ENCODE results near the gene LIMD2. TPM values are rescaled to one million over a fixed set of nuclear protein-coding genes. Genes with fewer than 3 reads are reported as not detected.

The LIMD2 gene
- total and polyA plus RNA-seq, 2 of the 4 experiments (the other 2 are of a cell fraction) = 4.5 to 21.7 TPM

DNA sequence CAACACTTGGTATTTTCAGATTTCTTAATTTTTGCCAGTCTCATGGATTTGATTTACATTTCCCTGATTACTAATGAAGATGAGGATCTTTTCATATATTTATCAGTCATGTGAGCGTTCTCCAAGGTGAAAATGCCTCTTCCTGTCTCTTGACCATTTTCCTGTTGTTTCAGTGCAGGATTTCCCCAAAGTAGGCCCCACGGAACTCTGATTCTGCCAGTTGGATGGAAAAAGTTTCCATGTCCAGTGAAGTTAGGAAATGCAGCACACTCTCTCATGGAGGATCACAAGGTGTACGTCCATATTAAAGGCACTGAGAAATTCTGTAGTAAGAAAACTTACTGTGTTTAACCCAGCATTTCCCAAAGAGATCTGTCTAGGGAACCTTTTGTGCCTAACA, 16.5 kb upstream of the LIMD2 start:
- Histone ChIP-seq H2AK5ac (ENCODE audit: low read depth, low read length) (no peak overlapping the region), H2BK120ac (ENCODE audit: low read depth, low read length) (no peak overlapping the region), H3K23ac (ENCODE audit: low read depth, low read length) (no peak overlapping the region), H3K27ac (ENCODE audit: insufficient read depth, low read length) (no peak overlapping the region), H3K36me3 (ENCODE audit: control insufficient read depth, insufficient read depth, low read length) (peaks cover 9% of the 10 kb centered on the region; the same call in 1 of the 2 replicates), H3K14ac (replicated peaks; ENCODE audit: low read depth, low read length) (no peak overlapping the region), H4K91ac (ENCODE audit: insufficient read depth, low read depth, low read length) (no peak overlapping the region), H3K18ac (ENCODE audit: low read depth, low read length) (no peak overlapping the region), H3K9ac (ENCODE audit: low read depth, low read length) (no peak overlapping the region), H2BK20ac (ENCODE audit: low read depth, low read length) (no peak overlapping the region), H3K4me3 (ENCODE audit: insufficient read depth, low read depth, low read length) (no peak overlapping the region), H3K56ac (ENCODE audit: extremely low read depth, insufficient read depth, low read length) (no peak overlapping the region), H3K9me1 (ENCODE audit: insufficient read depth, low read length) (peaks cover 11% of the 10 kb centered on the region; the same call in 1 of the 2 replicates), H3K9me3 (ENCODE audit: control insufficient read depth, insufficient read depth, low read length) (no peaks in the 10 kb centered on the region), H3K4me2 (ENCODE audit: low read depth, low read length) (no peak overlapping the region), H3K4ac (ENCODE audit: low read depth, low read length) (no peak overlapping the region), H2AFZ (replicated peaks; ENCODE audit: low read length, poor library complexity) (no peak overlapping the region), H4K8ac (ENCODE audit: low read depth in 2 of 2, low read length in 2 of 2) (no peak overlapping the region), H3K4me1 (ENCODE audit: control insufficient read depth, insufficient read depth, low read length) (peaks cover 2% of the 10 kb centered on the region; the same call in 1 of the 2 replicates), H4K5ac (ENCODE audit: low read depth, low read length) (no peak overlapping the region), H4K20me1 (ENCODE audit: insufficient read depth, low read length) (no peaks in the 10 kb centered on the region), H2BK5ac (ENCODE audit: low read depth, low read length, poor library complexity, severe bottlenecking) (no peak overlapping the region), H3K27me3 (ENCODE audit: control insufficient read depth, insufficient read depth, low read length) (no peaks in the 10 kb centered on the region), H3K79me1 (ENCODE audit: low read depth in 1 of 2, low read length in 2 of 2) (peaks cover 0 to 7% of the 10 kb centered on the region in 2 experiments; a peak in 1 of 4 replicates), H2BK15ac (ENCODE audit: low read depth, low read length) (no peak overlapping the region), H2AK9ac (replicated peaks; ENCODE audit: low read depth, low read length, poor library complexity) (no peak overlapping the region)
- CTCF ChIA-PET = no interaction called here
- no peak for TF ChIP-seq MAFK (IDR thresholded peaks at IDR 0.05; ENCODE audit: low read depth, low read length)
- no peak for TF ChIP-seq CEBPB (IDR thresholded peaks at IDR 0.05; ENCODE audit: low read depth, low read length)
- TF ChIP-seq NFE2L2 (IDR thresholded peaks at IDR 0.05; ENCODE audit: low read depth, low read length) = no peak
- no peak for TF ChIP-seq POLR2A (IDR thresholded peaks at IDR 0.05; ENCODE audit: low read depth, low read length)
- TF ChIP-seq, protein P1, sequence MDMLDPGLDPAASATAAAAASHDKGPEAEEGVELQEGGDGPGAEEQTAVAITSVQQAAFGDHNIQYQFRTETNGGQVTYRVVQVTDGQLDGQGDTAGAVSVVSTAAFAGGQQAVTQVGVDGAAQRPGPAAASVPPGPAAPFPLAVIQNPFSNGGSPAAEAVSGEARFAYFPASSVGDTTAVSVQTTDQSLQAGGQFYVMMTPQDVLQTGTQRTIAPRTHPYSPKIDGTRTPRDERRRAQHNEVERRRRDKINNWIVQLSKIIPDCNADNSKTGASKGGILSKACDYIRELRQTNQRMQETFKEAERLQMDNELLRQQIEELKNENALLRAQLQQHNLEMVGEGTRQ (IDR thresholded peaks at IDR 0.05; ENCODE audit: low read depth, low read length) = no peak
- no peak for TF ChIP-seq MAZ (IDR thresholded peaks at IDR 0.05; ENCODE audit: borderline replicate concordance, low read depth, low read length)
- no peak for TF ChIP-seq RCOR1 (IDR thresholded peaks at IDR 0.05; ENCODE audit: insufficient replicate concordance, low read length)
- TF ChIP-seq RFX5 (IDR thresholded peaks at IDR 0.05; ENCODE audit: low read depth, low read length) = no peak
- TF ChIP-seq MXI1 (IDR thresholded peaks at IDR 0.05; ENCODE audit: borderline replicate concordance, low read depth, low read length) = no peak
- TF ChIP-seq RAD21 (IDR thresholded peaks at IDR 0.05; ENCODE audit: low read length) = no peak
- no peak for TF ChIP-seq SMC3 (IDR thresholded peaks at IDR 0.05; ENCODE audit: low read depth, low read length)
- no peak for TF ChIP-seq BHLHE40 (IDR thresholded peaks at IDR 0.05; ENCODE audit: low read depth, low read length)
- in situ Hi-C loops (cut with MboI; ENCODE audit: low sequenced_read_pairs) = no loop called here
- no TSS peak for BruUV-seq (replicated peaks)
- WGBS, 2 experiments (ENCODE audit: extremely low coverage in 2 of 2, insufficient read length in 1 of 2) = no CpG with 5 or more reads among the region's 3 CpGs
- no peak for DNase-seq
- intact Hi-C loops (cut with micrococcal nuclease) = no loop called here
- POLR2A ChIA-PET (ENCODE audit: unreplicated experiment) = no interaction called here
- dilution Hi-C loops (cut with HindIII; ENCODE audit: low sequenced_read_pairs, unreplicated experiment) = no loop called here
- ATAC-seq (ENCODE audit: low read depth) = no peak
